ENCODE results near the gene QKI. TPM values are rescaled to one million over a fixed set of nuclear protein-coding genes. Genes with fewer than 3 reads are reported as not detected.

The QKI gene
- total and polyA plus RNA-seq, 2 donors (not counting 1 experiment from before 2014, with no cell fraction given), result 129 to 224 TPM

DNA sequence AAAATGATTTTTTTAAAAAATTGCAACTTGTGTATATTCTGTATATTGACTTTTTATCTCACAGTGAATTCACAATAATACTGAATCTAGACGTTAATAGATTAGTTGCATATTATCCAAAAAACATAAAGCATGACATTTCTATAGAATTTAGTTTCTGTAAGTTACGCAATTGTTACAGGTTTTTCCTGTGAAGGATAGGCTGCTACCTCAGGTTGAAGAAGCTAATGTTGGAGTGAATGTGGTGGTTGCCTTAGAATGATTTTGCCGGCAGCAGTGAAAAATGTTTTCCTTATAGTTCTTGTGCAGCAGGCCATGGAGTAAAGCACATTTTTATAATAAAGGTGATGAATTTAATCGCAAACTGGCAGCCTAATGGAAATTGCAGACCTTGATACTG lies 20.5 kb downstream of the QKI start:
- H2AFZ ChIP-seq (ENCODE audit: low read length), result no peak overlapping the region
- H3K4me2 ChIP-seq (ENCODE audit: extremely low read depth, insufficient read depth, low read length), result no peak overlapping the region
- DNase-seq (ENCODE audit: low read depth in 2 of 2), result no peak
- no peak overlapping the region for H3K4me3 ChIP-seq (replicated peaks in 1 of 4; ENCODE audit: control extremely low read depth in 1 of 4, insufficient read depth in 1 of 4, low read depth in 3 of 4, low read length in 4 of 4)
- H3K27me3 ChIP-seq (ENCODE audit: control insufficient read depth, insufficient read depth, low read length), result no peaks in the 10 kb centered on the region
- TF ChIP-seq EZH2 (IDR thresholded peaks at IDR 0.05; ENCODE audit: low read length, missing control alignments), result no peak
- TF ChIP-seq, protein P1, sequence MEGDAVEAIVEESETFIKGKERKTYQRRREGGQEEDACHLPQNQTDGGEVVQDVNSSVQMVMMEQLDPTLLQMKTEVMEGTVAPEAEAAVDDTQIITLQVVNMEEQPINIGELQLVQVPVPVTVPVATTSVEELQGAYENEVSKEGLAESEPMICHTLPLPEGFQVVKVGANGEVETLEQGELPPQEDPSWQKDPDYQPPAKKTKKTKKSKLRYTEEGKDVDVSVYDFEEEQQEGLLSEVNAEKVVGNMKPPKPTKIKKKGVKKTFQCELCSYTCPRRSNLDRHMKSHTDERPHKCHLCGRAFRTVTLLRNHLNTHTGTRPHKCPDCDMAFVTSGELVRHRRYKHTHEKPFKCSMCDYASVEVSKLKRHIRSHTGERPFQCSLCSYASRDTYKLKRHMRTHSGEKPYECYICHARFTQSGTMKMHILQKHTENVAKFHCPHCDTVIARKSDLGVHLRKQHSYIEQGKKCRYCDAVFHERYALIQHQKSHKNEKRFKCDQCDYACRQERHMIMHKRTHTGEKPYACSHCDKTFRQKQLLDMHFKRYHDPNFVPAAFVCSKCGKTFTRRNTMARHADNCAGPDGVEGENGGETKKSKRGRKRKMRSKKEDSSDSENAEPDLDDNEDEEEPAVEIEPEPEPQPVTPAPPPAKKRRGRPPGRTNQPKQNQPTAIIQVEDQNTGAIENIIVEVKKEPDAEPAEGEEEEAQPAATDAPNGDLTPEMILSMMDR (conservative IDR thresholded peaks at IDR 0.05 in 1 of 2, IDR thresholded peaks at IDR 0.05 in 1 of 2; ENCODE audit: low read depth in 1 of 2, low read length in 2 of 2), result no peak
- H3K79me2 ChIP-seq (ENCODE audit: control insufficient read depth, insufficient read depth, low read length), result peaks cover 95% of the 10 kb centered on the region
- H3K27ac ChIP-seq (ENCODE audit: insufficient read depth, low read length), result no peak overlapping the region
- H3K4me1 ChIP-seq (ENCODE audit: control insufficient read depth, extremely low read depth, insufficient read depth, low read length), result peaks cover 2% of the 10 kb centered on the region
- H3K9ac ChIP-seq (ENCODE audit: insufficient read depth, low read length), result no peak overlapping the region
- H3K36me3 ChIP-seq (ENCODE audit: control insufficient read depth, insufficient read depth, low read length), result no peaks in the 10 kb centered on the region
- H4K20me1 ChIP-seq (ENCODE audit: control insufficient read depth, extremely low read depth, insufficient read depth, low read length), result no peaks in the 10 kb centered on the region
- H3K9me3 ChIP-seq (ENCODE audit: control insufficient read depth, insufficient read depth, low read depth, low read length), result no peaks in the 10 kb centered on the region

DNA sequence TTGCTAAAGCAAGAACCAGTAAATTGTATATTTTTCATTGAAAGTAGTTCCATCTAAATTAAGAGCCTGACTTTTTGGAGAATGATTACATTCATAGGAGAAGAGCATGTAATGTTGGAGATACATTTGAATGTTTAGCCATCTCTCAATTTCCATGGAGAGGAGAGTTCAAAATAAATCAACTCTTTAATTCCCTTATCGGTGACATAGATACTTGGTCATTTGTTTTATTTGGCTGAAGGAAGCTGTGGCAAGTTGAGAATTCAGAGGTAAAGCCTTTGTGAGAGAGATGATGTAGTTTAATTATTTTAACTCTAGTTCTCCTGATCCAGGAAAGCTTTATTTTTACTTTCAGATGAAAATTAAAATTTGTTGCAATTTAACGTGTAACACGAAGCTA lies 22.3 kb downstream of the QKI start:
- Histone ChIP-seq H3K4me2 (ENCODE audit: extremely low read depth, insufficient read depth, low read length) (no peak overlapping the region), H3K9me3 (ENCODE audit: control insufficient read depth, insufficient read depth, low read depth, low read length) (no peaks in the 10 kb centered on the region), H3K4me1 (ENCODE audit: control insufficient read depth, extremely low read depth, insufficient read depth, low read length) (peaks cover 2% of the 10 kb centered on the region), H3K9ac (ENCODE audit: insufficient read depth, low read length) (no peak overlapping the region), H3K4me3 (replicated peaks in 1 of 4; ENCODE audit: control extremely low read depth in 1 of 4, insufficient read depth in 1 of 4, low read depth in 3 of 4, low read length in 4 of 4) (no peak overlapping the region), H4K20me1 (ENCODE audit: control insufficient read depth, extremely low read depth, insufficient read depth, low read length) (no peaks in the 10 kb centered on the region), H3K36me3 (ENCODE audit: control insufficient read depth, insufficient read depth, low read length) (no peaks in the 10 kb centered on the region), H3K27me3 (ENCODE audit: control insufficient read depth, insufficient read depth, low read length) (no peaks in the 10 kb centered on the region), H3K27ac (ENCODE audit: insufficient read depth, low read length) (no peak overlapping the region), H3K79me2 (ENCODE audit: control insufficient read depth, insufficient read depth, low read length) (peaks cover 94% of the 10 kb centered on the region), H2AFZ (ENCODE audit: low read length) (no peak overlapping the region)
- peak in 1 of 2 donors; percentile 65 for DNase-seq (ENCODE audit: low read depth in 2 of 2)
- no peak for TF ChIP-seq EZH2 (IDR thresholded peaks at IDR 0.05; ENCODE audit: low read length, missing control alignments)
- TF ChIP-seq, protein P1 (conservative IDR thresholded peaks at IDR 0.05 in 1 of 2, IDR thresholded peaks at IDR 0.05 in 1 of 2; ENCODE audit: low read depth in 1 of 2, low read length in 2 of 2), result no peak

DNA sequence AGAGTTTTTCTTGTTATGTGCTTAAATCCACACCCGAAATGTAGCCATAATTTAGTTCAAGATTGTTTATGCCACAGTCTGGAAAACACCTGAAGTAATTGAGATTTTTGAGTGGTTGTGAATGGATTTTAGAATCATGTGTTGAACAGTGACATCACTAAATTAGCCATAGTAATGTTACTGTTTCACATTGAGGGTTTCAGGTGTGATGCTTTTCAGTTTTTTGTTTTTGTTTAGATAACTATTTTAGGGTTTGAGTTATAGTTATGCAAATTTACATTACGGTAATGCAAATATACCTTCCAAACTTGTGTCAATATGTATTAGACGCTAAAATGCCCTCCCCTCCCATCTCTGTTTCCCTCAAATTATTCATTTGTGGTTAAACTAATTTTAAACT lies 22.9 kb downstream of the QKI start:
- peaks cover 2% of the 10 kb centered on the region for H3K4me1 ChIP-seq (ENCODE audit: control insufficient read depth, extremely low read depth, insufficient read depth, low read length)
- H3K4me2 ChIP-seq (ENCODE audit: extremely low read depth, insufficient read depth, low read length), result no peak overlapping the region
- TF ChIP-seq, protein P1 (conservative IDR thresholded peaks at IDR 0.05 in 1 of 2, IDR thresholded peaks at IDR 0.05 in 1 of 2; ENCODE audit: low read depth in 1 of 2, low read length in 2 of 2), result no peak
- no peak for TF ChIP-seq EZH2 (IDR thresholded peaks at IDR 0.05; ENCODE audit: low read length, missing control alignments)
- H4K20me1 ChIP-seq (ENCODE audit: control insufficient read depth, extremely low read depth, insufficient read depth, low read length), result peaks cover 2% of the 10 kb centered on the region
- H3K79me2 ChIP-seq (ENCODE audit: control insufficient read depth, insufficient read depth, low read length), result peaks cover 94% of the 10 kb centered on the region
- no peak overlapping the region for H2AFZ ChIP-seq (ENCODE audit: low read length)
- no peak overlapping the region for H3K4me3 ChIP-seq (replicated peaks in 1 of 4; ENCODE audit: control extremely low read depth in 1 of 4, insufficient read depth in 1 of 4, low read depth in 3 of 4, low read length in 4 of 4)
- no peak overlapping the region for H3K9ac ChIP-seq (ENCODE audit: insufficient read depth, low read length)
- H3K36me3 ChIP-seq (ENCODE audit: control insufficient read depth, insufficient read depth, low read length), result no peaks in the 10 kb centered on the region
- H3K27ac ChIP-seq (ENCODE audit: insufficient read depth, low read length), result no peak overlapping the region
- no peaks in the 10 kb centered on the region for H3K27me3 ChIP-seq (ENCODE audit: control insufficient read depth, insufficient read depth, low read length)
- DNase-seq (ENCODE audit: low read depth in 2 of 2), result no peak
- no peaks in the 10 kb centered on the region for H3K9me3 ChIP-seq (ENCODE audit: control insufficient read depth, insufficient read depth, low read depth, low read length)
